Ureter (tissue), 1 donor: Measurements from ENCODE around the gene EGLN3. TPM values are rescaled to one million over a fixed set of nuclear protein-coding genes. Genes with fewer than 3 reads are reported as not detected.
"Not testable (repeated sequence)": the region's sequence is repeated elsewhere in the genome, so short reads cannot be mapped to it uniquely, and the experiment has no call there.

Experiments
- DNase-seq: peaks from one replicate; pipeline ENCODE4 v3.0.0-alpha.2; 2020; ENCODE audit warnings: low spot score
- total RNA-seq: library from RNA; stranded (reverse); gene quantifications from one replicate; pipeline ENCODE4 v1.2.4, GENCODE V29; 2023
- donor health status: DM: yes; HTN: yes; CAD: no.

The EGLN3 gene
- total RNA-seq, 1 donor from 2014 or later = 59.5 TPM

DNA sequence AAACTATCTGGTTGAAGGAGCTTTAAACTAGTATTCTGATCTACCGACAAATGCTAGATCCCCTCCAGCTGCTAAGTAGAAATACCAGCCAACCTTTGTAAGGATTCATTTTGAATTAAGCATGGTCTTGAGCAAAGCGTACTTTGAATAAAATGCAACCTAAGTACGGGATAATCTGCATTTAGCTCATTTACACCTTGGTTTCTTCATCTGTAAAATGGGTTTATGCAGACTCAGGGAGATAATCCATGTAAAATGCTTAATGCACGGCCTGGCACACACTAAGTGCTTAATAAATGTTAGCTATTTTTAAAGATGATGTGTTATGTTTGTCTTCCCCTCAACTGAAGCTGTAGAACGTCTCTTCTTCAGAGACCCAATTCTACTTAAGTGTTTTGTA lies 15.9 kb downstream of the EGLN3 start:
- no peak for DNase-seq

DNA sequence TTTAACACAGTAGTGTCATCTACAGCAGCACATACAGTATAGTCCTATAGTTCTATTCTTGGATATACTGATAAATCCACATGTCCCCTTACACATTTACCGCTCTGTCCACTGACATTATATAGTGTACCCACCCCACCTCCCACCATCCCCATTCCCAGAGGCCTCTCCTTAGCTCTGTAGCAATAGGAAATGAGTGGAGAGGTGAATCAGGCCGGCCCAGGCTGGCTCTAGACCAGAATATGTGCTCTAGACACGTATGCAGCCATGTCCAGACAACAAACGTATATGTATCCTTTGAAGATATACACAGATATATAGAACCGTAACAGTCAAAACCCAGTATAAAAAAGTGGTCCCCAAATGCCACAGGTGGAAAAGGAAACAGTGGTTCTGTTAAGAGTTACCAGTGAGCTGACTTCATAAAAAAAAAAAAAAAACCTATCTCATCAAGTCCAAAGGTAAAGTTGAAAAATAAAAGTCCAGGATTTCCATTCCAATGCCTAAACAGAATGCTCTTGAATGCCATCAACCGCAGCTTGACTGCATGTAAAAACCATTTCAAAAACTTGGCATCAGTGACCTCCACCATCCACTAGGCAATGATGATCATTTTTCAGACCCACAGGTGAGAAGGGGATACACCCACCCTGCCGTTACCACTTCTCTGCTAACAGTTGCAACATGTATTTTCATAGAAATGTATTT lies 16.7 kb downstream of the EGLN3 start:
- no peak for DNase-seq

DNA sequence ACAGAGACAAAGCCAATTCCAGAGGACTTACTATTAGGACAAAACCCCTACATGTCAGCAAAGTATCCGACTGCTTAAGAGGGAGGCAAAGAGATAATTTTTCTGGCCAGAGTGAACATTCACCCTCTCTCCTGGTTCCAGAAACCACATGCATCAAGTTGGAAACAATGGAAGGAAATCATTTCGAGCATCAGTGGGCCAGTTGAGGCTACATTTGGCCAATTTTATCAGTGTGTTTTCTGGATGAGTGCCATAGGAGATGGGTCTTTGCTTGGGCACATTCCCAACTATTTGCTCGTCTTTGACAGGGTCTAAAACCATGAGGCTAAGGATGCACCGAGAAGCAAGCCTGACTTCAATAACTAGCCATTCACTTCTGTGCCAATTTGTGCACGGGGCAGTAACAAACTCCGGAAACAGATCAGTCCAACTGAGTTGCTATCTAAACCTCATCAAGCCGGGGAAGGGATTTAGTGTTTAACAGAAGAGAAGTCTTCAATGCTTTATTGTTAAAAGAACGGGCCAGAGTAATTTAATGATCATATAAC lies 17.4 kb downstream of the EGLN3 start:
- no peak for DNase-seq

DNA sequence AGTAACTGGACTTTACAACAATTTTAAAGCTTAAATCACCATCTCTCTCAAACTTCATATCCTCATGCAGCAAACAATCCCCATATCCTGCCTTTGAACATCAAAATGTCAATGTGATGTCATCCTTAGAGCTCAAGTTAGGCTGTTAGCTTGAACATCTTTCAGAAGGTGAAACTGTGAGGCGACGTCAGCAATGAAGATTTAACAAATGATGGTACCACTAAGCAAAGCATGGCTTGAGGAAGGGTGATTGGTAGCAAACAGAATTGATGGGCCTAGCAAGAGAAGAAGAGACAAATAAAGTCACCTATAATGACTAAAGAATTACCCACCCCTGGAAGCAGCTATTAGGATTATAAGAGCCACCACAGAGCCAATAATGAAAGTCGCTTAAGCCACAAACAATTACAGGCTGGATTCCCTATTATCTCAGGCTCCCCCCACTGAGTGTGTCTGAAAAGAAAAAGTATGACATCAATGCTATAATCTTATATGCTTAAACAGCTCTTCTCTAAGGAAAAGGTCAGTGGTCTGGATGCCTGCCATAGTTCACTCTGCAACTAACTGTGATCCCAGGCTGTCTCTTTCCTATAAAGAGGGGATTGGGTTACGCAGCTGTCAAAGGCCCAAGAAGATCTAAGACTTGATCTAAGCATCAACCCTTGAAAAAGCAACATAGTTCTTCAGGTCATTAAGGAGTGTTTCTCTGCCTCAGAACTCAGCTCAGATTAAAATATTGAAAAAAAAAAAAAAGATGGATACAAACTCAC lies 18.1 kb downstream of the EGLN3 start:
- no peak for DNase-seq

DNA sequence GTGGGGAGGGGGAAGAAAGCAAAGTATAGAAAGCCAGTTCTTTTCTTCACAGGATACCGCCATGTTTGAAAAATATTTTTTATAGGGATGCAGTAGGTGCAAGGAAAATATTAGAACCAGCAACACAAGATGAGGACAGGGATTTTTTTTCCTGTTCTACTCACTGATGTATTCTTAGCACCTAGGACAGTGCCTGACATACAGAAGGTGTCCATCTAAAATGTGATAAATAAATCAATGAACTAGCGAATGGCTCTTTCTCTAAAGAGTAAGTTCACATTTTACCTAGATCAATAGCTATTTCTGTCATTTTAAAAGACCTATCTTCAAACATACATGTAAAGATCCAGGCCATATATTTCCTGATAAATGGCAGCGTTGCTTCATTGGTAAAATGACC lies 18.8 kb downstream of the EGLN3 start:
- no peak for DNase-seq

DNA sequence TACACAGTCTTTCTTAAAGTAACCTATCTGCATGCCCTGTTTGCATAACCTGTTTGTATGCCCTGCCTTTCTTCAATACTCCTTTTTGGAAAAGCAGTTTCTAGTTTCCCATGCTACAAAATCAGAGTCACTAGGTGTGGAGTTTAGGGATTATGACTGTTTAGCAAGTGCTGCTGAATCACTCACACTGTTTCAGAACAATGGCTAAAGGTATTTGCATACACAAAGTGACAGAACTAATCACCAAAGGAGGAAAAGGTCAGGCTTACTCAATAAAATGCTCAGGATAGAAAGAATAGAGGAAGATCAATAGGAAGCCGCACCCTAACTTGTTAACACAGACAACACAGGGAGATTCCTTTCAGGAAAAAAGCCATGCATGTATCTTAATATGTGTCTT lies 19.4 kb downstream of the EGLN3 start:
- DNase-seq = no peak

DNA sequence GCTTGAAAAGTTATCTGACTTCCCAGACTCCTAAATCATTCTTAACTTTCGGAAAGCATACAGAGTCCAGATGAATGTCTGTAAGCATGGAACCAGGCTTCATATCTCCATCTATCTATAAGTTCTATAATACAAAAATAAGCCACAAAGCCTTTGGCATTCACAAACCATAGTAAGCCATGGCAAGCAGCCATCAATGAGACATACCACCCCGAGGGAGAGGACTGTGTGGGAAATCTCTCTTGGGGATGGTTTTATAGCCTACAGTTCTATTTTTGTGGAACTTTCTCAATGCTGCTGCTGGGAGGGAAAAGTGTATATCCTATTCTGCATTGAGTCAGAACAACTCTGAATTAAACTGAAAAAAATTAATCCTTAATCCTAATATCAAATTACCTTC lies 20.4 kb downstream of the EGLN3 start:
- no peak for DNase-seq

DNA sequence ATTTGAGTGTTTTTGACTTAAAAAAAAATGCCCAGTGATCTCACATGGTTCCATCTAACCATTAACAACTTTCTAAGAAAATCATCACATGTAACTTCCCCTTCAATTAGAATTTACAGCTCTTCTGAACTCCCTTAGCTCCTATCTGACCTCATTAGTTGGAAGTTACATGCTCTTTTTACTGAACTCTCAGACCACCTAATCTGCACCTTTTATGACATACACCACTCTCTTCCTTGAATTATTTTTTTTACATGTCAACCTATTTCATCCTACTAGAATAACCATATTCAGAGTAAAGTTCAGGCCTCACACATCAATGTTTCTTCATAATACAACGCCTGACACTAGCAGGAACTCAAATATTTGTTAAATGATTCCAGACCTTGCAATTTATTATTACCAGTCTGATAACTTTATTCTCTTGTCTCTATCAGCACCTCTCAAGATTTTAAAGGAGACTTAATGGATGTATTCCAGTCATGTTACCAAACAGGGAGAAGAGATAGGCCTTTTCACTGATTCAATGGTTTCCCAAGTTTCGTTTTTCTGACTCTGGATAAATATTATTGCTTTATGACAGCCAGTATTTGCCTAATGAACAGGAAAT lies 21.0 kb downstream of the EGLN3 start:
- no peak for DNase-seq

DNA sequence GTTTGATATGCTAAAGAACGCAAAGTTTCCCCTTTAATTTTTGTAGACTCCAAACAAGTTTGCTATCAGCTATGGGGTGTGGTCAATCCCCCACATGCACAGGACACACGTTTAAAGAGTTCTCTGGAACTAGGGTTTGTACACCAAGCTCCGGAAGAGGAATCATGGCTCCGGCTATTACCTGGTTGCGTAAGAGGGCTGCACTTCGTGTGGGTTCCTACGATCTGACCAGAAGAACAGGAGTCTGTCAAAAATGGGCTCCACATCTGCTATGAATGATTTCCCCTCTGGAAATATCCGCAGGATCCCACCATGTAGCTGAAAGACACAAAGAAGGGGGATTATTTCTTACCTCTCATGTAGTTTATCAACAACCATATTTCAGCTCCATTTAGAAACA lies 22.0 kb downstream of the EGLN3 start:
- DNase-seq = no peak

DNA sequence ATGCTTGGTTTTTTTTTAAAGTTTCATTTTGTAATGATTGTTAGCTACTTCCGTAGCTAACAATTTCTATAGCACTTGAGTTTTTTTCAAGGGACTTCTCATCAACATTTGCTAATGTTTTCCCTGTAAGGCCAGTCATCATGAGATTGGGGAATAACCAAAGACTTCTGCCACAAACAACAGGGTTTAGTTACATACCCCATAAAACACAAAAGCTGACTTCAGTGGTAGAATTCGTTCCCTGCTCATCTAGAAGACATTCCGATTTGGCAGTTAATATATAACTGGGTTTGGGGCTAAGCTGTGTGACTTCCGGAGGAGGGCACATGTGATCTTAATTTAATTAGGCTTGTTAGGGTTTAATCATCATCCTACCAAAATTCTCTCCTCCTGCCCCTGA lies 22.9 kb downstream of the EGLN3 start:
- DNase-seq = no peak

DNA sequence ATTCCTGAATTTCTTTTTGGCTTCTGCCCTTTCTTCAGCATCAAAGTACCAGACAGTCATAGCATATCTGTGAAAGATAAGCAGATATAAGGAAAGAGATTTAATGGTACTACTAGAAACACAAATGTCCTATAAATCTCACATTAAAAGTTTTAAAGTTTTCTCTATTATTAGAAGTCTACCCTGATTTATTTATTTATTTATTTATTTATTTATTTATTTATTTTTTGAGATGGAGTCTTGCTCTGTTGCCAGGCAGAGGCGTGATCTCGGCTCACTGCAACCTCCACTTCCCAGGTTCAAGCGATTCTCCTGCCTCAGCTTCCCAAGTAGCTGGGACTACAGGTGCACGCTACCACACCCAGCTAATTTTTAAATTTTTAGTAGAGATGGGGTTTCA lies 23.9 kb downstream of the EGLN3 start:
- not testable (repeated sequence) for DNase-seq

DNA sequence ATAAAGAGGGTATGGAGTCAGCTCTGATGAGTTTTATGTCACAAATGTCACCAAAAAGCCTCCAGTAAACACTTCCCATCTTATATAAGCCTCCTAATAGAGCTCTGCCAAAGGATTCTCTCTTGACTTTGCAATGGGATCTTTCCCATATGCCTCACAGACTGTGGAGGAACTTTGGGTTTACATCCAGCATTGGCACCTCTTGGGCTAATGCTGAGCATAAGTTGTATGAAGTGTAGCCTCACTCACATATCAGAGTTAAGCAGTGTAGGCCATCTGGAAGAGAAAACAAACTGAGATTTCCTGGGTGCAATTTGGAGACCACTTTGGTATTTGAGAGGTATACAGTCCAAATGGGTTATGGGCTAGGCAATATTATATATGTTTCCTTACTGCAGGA lies 24.9 kb downstream of the EGLN3 start:
- DNase-seq = no peak

DNA sequence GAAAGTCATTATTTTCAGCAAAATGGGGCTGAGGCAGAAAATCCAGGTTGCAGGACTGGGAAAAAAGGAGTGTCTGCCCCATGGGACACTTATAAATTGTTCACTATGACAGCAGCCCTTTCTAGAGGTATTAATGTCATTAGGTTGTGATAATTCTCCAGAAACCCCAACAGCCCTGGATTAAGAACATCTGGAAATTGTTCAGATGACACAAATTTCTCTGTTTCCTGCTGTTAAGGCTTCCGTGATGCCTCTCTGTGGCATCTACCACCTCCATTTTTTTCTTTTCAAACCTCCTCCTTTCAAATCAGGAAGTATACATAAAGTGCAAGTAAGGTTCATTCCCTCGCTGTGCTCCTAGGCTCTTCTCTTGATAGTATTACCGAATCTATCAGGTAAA lies 25.6 kb downstream of the EGLN3 start:
- no peak for DNase-seq

DNA sequence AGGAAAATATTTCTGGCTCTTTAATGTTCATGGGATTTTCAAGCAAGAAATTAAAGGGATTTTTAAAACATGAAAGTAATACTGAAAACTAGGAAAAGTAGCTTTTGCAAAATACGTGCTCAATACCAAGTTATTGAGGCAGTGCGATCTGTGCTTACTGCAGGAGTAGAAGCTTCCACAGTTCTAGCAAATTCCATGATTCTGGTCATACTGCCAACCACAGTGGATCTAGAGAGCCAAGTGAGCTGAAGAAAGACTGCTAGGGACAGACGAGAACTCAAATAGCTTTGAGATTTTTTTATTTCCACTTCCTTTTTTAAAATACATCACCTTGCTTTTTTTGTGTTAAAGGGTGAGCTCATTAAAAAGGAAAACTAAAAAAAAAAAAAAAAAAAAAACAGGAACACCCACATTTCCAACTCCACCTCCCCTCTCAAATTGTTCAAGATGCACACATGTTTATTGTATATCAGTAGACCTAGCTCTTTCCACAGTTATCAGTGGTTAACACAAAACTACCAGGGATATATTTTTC lies 26.2 kb downstream of the EGLN3 start:
- DNase-seq = no peak

DNA sequence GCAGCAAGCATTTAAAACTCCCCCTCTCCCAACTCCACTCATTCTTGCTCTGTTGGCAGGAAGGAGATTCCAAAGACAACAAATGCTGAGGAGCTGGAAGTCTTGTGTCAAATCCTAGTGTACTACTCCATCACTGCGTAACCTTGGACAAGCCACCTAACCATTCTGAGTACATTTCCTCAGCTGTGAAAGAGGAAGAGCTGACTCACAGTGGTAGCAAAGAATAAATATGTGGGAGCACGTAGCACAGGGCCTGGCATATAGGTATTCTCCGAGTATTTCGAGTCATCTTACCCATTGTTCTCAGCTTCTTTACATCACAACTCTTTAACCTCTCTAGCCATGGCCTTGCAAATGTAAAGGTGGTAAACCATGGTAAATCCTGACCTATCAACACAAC lies 28.7 kb downstream of the EGLN3 start:
- no peak for DNase-seq

DNA sequence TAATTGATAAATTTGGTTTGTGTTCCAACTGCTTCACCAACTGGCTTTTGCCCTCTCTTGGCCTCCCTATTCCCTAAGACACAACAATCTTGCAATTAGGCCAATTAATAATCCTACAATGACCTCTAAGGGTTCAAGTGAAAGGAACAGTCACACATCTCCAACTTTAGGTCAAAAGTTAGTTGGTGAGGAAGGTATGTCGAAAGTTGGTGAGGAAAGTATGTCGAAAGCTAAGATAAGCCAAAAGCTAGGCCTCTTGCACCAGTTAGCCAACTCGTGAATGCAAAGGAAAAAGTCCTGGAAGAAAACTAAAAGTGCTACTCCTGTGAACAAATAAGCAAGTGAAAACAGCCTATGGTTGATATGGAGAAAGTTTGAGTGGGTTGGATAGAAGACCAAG lies 32.6 kb downstream of the EGLN3 start:
- no peak for DNase-seq

DNA sequence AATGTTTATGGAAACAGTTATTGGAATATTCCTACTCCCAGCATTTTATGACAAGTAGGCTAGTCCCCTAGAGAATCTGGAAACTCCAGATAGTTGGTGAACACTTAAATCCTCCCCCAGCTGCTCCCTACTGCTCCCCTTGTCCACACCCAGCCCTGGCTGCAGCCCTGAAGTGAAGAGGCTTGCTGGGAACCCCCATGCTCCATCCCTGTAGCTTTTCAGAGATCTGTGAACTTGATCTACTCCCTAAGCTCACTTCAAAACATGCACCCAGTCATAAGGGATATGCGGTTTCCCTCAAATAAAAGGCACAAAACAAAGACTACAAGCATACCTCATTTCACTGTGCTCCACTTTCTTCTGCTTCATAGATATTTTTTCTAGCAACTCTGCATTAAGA lies 33.2 kb downstream of the EGLN3 start:
- no peak for DNase-seq

DNA sequence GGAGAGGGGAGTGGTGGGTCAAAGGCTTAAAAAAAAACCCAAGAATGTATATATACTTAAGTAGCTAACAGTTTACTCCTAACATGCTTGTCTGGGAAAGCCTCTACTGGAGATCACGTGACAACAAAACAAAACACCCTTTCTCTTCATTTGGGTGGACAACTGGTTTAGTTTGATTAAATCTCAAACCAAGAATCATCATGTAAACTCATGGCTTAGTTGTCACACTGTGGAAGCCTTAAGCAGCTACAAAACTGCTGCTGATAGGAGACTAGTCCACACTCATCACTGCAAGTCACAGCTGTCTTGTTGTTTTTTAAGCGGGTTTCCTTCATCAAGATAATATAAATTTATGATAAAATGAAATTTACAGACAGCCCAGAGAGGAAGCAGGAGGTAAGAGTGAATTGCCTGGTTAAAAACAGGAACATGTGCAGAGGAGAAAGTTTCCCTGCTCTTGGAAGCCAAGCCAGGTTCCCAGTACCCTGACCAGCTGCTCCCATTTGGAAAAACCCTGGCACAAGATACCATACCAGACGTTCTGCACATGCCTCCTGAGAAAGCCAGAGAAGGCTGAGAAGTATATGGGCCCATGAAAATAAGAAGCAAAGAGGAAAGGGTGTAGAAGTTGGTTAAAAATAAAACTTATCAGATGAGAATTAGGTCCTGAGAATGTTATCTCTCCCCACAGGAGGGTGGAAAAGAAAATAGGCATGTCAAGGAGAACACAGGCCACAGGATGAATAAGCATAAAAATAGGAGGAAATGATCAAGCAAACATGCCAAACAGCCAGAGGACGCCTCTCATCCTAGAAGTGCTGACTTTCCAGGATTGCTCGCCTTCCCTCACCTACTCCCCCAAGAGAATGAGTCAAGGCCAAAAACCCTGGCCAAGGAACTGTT lies 34.0 kb downstream of the EGLN3 start:
- DNase-seq = no peak

DNA sequence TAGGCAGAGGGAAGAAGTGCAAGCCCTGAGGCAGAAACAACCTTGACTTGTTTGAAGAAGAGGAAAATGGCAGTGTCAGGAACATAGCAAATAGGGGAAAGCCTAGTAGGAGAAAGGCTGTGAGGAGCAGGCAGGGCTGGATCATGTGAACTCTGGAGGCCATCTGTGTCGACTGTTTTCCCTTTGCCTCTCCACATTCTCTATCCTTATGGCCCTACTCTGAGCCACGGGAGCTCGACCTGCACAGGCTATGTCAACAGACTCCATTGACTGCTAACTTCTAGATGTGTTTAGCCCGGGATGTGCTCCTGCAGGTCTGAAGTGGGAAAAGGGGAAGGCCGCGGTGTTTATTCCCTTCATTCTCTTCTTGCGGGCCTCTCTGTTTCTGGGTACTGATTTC lies 35.2 kb downstream of the EGLN3 start:
- no peak for DNase-seq

DNA sequence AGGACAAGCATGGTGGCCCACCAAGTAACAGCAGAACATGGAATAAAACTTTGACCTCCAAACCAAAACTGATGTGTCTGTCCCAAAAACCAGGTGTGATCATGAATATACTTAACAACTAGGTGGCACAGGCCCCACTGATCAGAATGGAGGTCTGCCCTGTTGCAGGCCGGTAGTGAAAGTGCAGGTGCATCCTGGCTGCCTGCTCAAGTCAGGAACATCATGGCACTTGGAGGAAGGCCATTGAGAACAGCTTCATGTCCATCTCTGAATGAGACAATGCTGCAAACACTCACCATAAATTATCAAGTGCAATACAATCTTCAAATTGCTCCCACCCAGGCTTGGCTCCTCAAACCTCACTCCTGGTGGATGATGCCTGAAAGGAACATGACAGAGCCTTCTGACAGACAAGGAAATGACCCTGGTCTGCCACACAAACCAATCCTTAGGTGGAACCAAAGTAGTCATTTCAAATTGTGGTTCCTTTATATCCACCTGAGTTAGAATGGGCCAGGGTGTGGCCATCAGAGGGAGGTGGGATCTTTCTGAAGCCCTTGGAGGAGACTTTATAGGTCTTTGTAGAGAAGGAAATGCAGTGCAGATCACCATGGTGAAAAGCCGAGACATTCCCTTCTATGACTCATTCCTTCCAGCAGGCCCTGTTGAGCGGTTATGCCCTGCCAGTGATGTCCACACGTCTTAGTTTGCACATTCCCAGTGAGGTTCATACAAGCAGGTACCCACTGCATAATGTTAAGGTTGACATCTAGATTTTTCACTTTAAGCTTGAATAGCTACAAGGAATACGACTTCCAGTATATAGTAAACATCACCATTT lies 36.0 kb downstream of the EGLN3 start:
- no peak for DNase-seq

DNA sequence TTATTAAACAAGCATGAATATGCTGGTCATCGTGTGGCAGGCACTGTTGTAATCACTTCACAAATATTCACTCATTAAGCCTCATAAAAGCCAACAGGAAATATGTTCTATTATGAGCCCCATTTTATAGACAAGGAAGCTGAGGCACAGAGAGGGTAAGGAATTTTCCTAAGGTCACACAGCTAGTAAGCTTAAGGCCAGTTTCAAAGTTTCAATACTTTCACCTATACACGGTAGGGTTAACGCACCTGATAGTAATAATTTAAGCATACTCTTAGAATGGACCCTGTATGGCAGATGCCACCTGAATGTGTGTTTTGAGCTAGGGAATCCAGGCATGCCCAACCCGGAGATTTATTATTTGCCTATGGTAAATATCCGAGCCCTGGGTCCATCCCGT lies 39.8 kb downstream of the EGLN3 start:
- no peak for DNase-seq
